OCI-LY3 (cell line): ENCODE measurements around the gene ANAPC13.
A peak's percentile ranks its signal among the peaks of the same experiment; 100 is the strongest.

Source experiments
- H2AFZ ChIP-seq: fragments of 200-600, 300-600 bp; shearing (Covaris generic); 2 replicates; pipeline ENCODE4 v1.6.0; 2014; ENCODE audit warnings: antibody characterized with exemption, low read depth, low read length
- H3K27ac ChIP-seq: fragments of 200-600, 300-600 bp; sonication (generic); 2 replicates; pipeline ENCODE4 v1.5.1; 2014; ENCODE audit warnings: mild to moderate bottlenecking, low read length, moderate library complexity, mixed read lengths
- H3K27me3 ChIP-seq: fragments of 200-600, 300-600 bp; sonication (generic); 2 replicates; pipeline ENCODE4 v1.6.1; 2014; ENCODE audit warnings: low read depth, low read length, mixed read lengths
- H3K36me3 ChIP-seq: fragments of 200-600, 300-600 bp; sonication (generic); replicated peaks from 2 replicates; pipeline ENCODE3; 2014; ENCODE audit warnings: low read depth, low read length, mixed read lengths
- H3K4me1 ChIP-seq: fragments of 300-600, 200-600 bp; sonication (generic); 2 replicates; pipeline ENCODE4 v1.6.1; 2014; ENCODE audit warnings: low read length, mixed read lengths
- H3K4me2 ChIP-seq: fragments of 200-600, 300-600 bp; sonication (generic); 2 replicates; pipeline ENCODE4 v1.6.1; 2014; ENCODE audit warnings: low read length, mixed read lengths
- H3K4me3 ChIP-seq: fragments of 300-600, 200-600 bp; sonication (generic); 2 replicates; pipeline ENCODE4 v1.5.1; 2014; ENCODE audit warnings: antibody characterized with exemption, mild to moderate bottlenecking, low read length, moderate library complexity
- H3K79me2 ChIP-seq: fragments of 300-600, 200-600 bp; shearing (Covaris generic); 2 replicates; pipeline ENCODE4 v1.6.1; 2014; ENCODE audit warnings: mild to moderate bottlenecking, low read length, mixed read lengths
- H3K9ac ChIP-seq: fragments of 300-600, 200-600 bp; shearing (Covaris generic); 2 replicates; pipeline ENCODE4 v1.6.0; 2014; ENCODE audit warnings: mild to moderate bottlenecking, low read length, moderate library complexity
- H3K9me3 ChIP-seq: fragments of 200-600, 300-600 bp; shearing (Covaris generic); 2 replicates; pipeline ENCODE4 v1.6.1; 2014; ENCODE audit warnings: low read length, mixed read lengths; ENCODE audit not compliant: insufficient read depth
- H4K20me1 ChIP-seq: fragments of 200-600, 300-600 bp; sonication (generic); 2 replicates; pipeline ENCODE4 v1.6.1; 2016; ENCODE audit warnings: low read length, mixed read lengths; ENCODE audit not compliant: insufficient read depth
- EZH2phosphoT487 ChIP-seq: fragments of 200-600 bp; shearing (Covaris generic); IDR thresholded peaks from 2 replicates; pipeline ENCODE4 v1.6.1; 2018; ENCODE audit warnings: antibody characterized with exemption, mixed run types, low read depth
- TF ChIP-seq, protein P1 (sequence below): fragments of 200-600, 300-600 bp; sonication (generic); IDR thresholded peaks from 2 replicates; pipeline ENCODE4 v1.5.1; 2014; ENCODE audit warnings: antibody characterized with exemption, low read length, low read depth

Gene ANAPC13

DNA sequence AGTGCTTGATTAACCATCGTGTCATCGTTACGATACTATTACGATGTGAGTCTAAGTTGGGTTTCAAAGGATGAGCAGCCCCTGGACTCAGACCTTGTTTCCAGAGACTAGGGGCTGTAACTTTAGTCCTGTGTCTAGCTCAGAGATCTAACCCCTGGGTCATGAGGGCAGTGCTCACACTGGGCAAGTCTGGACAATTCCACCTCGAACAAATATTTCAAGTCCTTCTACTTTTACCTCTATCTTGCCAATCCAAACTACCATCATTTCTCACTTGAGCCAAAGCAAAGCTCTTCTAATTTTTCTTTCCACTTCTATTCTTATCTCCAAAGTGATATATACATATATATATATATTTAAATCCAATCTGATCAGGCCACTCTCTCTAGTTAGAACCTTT is 10.8 kb downstream of the ANAPC13 start:
- no peaks in the 10 kb centered on the region for H3K79me2 ChIP-seq

DNA sequence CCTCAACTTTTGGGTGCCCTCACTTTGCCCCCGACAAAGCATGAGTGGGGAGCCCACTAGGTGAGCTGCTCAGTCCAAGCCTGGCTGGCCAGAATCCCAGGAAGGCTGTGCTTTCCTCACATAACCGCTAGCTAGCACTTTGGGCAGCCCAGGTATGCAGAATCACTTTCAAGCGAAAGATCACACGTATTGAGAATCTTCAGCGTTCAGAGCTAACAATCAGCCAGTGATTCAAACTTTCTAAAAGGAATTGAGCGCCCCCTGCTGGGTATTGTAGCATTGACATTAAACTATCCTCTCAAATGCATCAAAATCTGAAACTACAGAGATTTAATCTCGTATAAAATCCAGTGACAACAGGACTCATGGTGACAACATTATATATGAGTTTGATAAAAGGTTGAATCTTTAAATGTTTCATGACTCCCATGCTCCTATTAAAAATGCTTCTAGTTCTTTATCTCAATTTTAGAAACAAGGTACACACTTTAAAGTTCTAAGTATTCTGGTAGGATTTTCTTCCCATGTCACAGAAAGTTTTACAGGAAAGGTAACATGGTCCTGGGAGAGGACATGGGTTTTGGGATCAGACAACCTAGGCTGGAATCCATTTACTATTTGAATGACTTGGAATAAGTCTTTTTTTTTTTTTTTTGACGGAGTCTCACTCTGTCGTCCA is 11.8 kb downstream of the ANAPC13 start:
- no peaks in the 10 kb centered on the region for H3K4me1 ChIP-seq

More for the DNA sequence above, 10.8 kb downstream of the ANAPC13 start:
- H3K27me3 ChIP-seq, result no peaks in the 10 kb centered on the region
- TF ChIP-seq, protein P1, sequence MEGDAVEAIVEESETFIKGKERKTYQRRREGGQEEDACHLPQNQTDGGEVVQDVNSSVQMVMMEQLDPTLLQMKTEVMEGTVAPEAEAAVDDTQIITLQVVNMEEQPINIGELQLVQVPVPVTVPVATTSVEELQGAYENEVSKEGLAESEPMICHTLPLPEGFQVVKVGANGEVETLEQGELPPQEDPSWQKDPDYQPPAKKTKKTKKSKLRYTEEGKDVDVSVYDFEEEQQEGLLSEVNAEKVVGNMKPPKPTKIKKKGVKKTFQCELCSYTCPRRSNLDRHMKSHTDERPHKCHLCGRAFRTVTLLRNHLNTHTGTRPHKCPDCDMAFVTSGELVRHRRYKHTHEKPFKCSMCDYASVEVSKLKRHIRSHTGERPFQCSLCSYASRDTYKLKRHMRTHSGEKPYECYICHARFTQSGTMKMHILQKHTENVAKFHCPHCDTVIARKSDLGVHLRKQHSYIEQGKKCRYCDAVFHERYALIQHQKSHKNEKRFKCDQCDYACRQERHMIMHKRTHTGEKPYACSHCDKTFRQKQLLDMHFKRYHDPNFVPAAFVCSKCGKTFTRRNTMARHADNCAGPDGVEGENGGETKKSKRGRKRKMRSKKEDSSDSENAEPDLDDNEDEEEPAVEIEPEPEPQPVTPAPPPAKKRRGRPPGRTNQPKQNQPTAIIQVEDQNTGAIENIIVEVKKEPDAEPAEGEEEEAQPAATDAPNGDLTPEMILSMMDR, result no peak
- peaks cover 24% of the 10 kb centered on the region for H3K36me3 ChIP-seq
- no peak overlapping the region for H3K27ac ChIP-seq
- no peak overlapping the region for H3K4me3 ChIP-seq
- H3K4me2 ChIP-seq, result no peak overlapping the region
- H3K9me3 ChIP-seq, result no peaks in the 10 kb centered on the region
- no peaks in the 10 kb centered on the region for H4K20me1 ChIP-seq
- no peak overlapping the region for H2AFZ ChIP-seq
- H3K9ac ChIP-seq, result no peak overlapping the region
- H3K4me1 ChIP-seq, result no peaks in the 10 kb centered on the region

DNA sequence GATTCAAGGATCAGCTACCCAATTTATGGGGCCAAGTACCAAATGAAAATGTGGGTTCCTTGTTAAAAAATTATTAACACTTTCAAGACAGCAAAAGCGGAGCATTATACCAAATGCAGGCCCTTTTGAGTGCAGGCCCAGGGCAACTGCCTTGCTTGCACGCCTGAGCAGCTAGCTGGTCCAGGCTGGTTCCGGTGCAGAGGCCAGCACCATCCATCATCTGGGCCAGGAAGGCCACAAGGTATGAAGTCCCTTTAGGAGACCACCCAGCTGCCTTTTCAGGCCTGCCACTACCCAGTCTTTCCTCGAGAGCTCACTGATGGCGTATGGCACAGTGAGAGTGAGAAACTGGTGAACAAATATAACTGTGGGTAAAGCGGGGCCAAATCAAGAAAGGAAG is 13.0 kb downstream of the ANAPC13 start:
- no peak overlapping the region for H3K27ac ChIP-seq
- no peaks in the 10 kb centered on the region for H3K9me3 ChIP-seq
- H3K4me3 ChIP-seq, result no peak overlapping the region
- H3K27me3 ChIP-seq, result no peaks in the 10 kb centered on the region
- no peak overlapping the region for H2AFZ ChIP-seq
- TF ChIP-seq EZH2phosphoT487, result no peak
- TF ChIP-seq, protein P1, result no peak
- no peaks in the 10 kb centered on the region for H3K79me2 ChIP-seq
- H3K36me3 ChIP-seq, result peaks cover 13% of the 10 kb centered on the region
- no peaks in the 10 kb centered on the region for H3K4me1 ChIP-seq
- H3K9ac ChIP-seq, result no peak overlapping the region
- no peaks in the 10 kb centered on the region for H4K20me1 ChIP-seq
- no peak overlapping the region for H3K4me2 ChIP-seq

More for the DNA sequence above, 11.8 kb downstream of the ANAPC13 start:
- Histone ChIP-seq H3K4me2 (no peak overlapping the region), H3K4me3 (no peak overlapping the region), H3K9me3 (no peaks in the 10 kb centered on the region), H3K9ac (no peak overlapping the region), H3K27me3 (no peaks in the 10 kb centered on the region), H3K27ac (no peak overlapping the region), H3K79me2 (no peaks in the 10 kb centered on the region), H2AFZ (no peak overlapping the region), H3K36me3 (peaks cover 24% of the 10 kb centered on the region), H4K20me1 (no peaks in the 10 kb centered on the region)
- TF ChIP-seq, protein P1, result peak; percentile 81
- TF ChIP-seq EZH2phosphoT487, result no peak

DNA sequence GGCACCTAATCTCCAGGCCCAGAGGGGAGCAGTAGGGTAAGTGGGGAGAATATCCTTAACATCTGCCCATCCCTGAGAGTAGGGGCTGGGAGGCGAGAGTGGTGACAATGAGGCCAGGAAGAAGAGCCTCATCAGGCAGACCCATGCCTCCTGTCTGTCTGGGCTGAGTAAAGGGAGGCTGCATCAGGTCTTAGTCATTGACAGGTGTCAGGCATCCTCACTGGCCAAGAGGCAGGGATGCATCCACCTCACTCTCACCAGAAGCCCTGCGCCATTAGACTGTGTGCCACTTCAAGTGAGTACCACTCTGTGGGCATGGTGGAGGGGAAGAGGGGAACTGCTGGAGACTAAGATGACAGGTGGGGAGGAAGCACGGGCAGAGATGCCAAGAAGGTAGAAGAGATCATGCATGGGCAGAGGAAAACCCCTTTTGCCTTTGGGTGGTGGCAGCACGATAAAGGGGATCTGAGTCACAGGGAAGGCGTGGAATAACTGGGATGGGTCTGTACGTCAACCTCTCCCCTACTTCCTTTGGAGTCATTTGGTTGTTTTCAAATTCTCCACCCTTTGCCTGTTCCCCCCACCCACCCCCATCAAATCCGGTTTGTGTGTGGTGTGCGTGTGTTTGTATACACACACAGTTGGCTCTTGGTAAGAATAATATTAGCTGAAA is 14.1 kb downstream of the ANAPC13 start:
- no peaks in the 10 kb centered on the region for H4K20me1 ChIP-seq
- H3K4me1 ChIP-seq, result no peaks in the 10 kb centered on the region
- H3K36me3 ChIP-seq, result peaks cover 3% of the 10 kb centered on the region
- H3K9me3 ChIP-seq, result no peaks in the 10 kb centered on the region
- H2AFZ ChIP-seq, result no peak overlapping the region
- no peak overlapping the region for H3K4me3 ChIP-seq
- TF ChIP-seq, protein P1, result no peak
- no peak for TF ChIP-seq EZH2phosphoT487
- no peak overlapping the region for H3K9ac ChIP-seq
- H3K27me3 ChIP-seq, result no peaks in the 10 kb centered on the region
- no peaks in the 10 kb centered on the region for H3K79me2 ChIP-seq
- no peak overlapping the region for H3K4me2 ChIP-seq
- H3K27ac ChIP-seq, result no peak overlapping the region
